ENCODE results near the gene GNG8. TPM values are rescaled to one million over a fixed set of nuclear protein-coding genes. Genes with fewer than 3 reads are reported as not detected.

Gene GNG8
- total and polyA plus RNA-seq, 9 of the 15 experiments (the other 6 are each of a cell fraction or from before 2014, with no cell fraction given) = 1.3 TPM; not detected in 8

DNA sequence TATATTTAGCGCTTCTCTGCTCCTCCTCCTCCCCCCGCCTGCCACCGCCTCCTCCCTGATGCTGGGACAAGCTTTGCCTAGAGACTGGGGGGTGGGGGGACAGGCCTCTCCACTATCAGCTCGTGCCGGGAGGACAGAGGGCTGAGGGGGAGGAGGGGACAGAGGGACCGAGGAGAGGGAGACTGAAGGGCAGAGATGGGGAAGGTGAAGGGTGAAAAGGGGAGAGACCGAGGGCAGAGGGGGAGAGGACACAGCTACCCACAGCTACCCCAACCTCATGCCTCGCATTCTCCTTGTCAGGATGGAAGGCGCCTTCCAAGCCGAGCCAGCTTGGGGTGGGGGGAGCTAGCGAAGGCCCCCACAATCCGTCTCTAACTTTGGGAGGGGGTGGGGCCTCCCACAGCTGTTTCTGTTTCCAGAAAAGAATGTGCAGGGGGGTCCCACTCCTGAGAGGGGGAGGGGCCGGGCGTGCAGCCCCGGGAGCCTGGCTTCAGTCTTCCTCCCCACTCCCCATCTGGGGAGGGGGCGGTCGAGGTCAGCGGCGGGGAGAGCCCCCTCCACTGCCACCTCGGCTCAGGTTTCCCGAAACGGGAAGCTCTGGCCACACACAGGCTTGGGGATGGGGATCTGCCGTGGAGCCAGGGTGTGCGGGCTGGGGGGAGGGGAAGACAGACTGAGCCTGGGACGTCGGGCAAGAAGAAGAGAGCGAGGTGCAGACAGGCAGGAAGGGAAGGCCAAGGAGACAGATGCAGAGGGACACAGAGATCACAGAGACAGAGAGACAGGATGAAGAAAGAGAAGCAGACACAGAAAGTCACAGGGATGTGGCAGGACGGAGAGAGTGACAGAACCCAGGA is 23.4 kb upstream of the GNG8 start:
- peak; percentile 84 for FAIRE-seq
- peak overlapping the region; percentile 80 for H3K4me2 ChIP-seq (ENCODE audit: insufficient read depth, low read length)
- in situ Hi-C loops (cut with MboI) = loop anchor here (5.0 kb wide), 1 partner anchor 47 kb away; no protein-coding TSS in a partner anchor
- H4K20me1 ChIP-seq (replicated peaks; ENCODE audit: control insufficient read depth, insufficient read depth, low read length) = no peaks in the 10 kb centered on the region
- 2% methylated on average over 15 of the region's 28 CpGs for WGBS (ENCODE audit: insufficient coverage, low coverage, missing lambda C conversion rate)
- H3K9me3 ChIP-seq (replicated peaks; ENCODE audit: control insufficient read depth, insufficient read depth, low read depth, low read length) = no peaks in the 10 kb centered on the region
- intact Hi-C loops (cut with micrococcal nuclease) = no loop called here
- peaks cover 27 to 30% of the 10 kb centered on the region in 2 experiments for H3K4me1 ChIP-seq (replicated peaks in 1 of 2; ENCODE audit: control insufficient read depth in 2 of 2, insufficient read depth in 2 of 2, low read length in 2 of 2)
- H3K4me3 ChIP-seq = peak overlapping the region; percentile 54
- peak overlapping the region; percentile 75 for H2AFZ ChIP-seq (ENCODE audit: low read depth, low read length)
- DNase-seq (ENCODE audit: extremely low read depth in 1 of 4, low spot score in 3 of 4) = peak; percentile 88 to 92 (median 91)
- H3K9ac ChIP-seq (ENCODE audit: insufficient read depth in 1 of 2, low read depth in 2 of 2, low read length in 2 of 2) = peak overlapping the region; percentile 32 to 83; a peak in 3 of 4 replicates
- no TSS peak for BruUV-seq (replicated peaks)
- no peaks in the 10 kb centered on the region for H3K9me1 ChIP-seq (ENCODE audit: control insufficient read depth, insufficient read depth, low read length)
- ATAC-seq = peak; percentile 42
- peak overlapping the region; percentile 54; the same call in 2 of the 3 replicates for H3K27ac ChIP-seq (ENCODE audit: extremely low read depth, low read depth, low read length)
- no peaks in the 10 kb centered on the region for H3K27me3 ChIP-seq (ENCODE audit: control insufficient read depth in 2 of 2, insufficient read depth in 2 of 2, low read length in 2 of 2)
- ChIA-PET POLR2A (interaction anchor here (0.9 kb wide), 1 partner anchor 297 kb away, joined by 3 read pairs; no protein-coding TSS in a partner anchor), CTCF (ENCODE audit: low intra/inter-chr PET ratio) (no interaction called here)
- H3K36me3 ChIP-seq (ENCODE audit: control insufficient read depth, insufficient read depth, low read length) = no peaks in the 10 kb centered on the region
- H3K79me2 ChIP-seq (ENCODE audit: control insufficient read depth, insufficient read depth, low read length) = no peaks in the 10 kb centered on the region
- peak; percentile 58 for TF ChIP-seq ARID1B (IDR thresholded peaks at IDR 0.05)
- TF ChIP-seq NCOR1 (IDR thresholded peaks at IDR 0.05) = peak; percentile 57; the same call in 1 of the 2 replicates
- peak in 1 of 2 experiments; percentile 22; a peak in 1 of 4 replicates for TF ChIP-seq ARNT (IDR thresholded peaks at IDR 0.05)
- peak in 1 of 2 experiments; percentile 53; a peak in 2 of 4 replicates for TF ChIP-seq HDAC1 (IDR thresholded peaks at IDR 0.05)
- TF ChIP-seq, protein P1, sequence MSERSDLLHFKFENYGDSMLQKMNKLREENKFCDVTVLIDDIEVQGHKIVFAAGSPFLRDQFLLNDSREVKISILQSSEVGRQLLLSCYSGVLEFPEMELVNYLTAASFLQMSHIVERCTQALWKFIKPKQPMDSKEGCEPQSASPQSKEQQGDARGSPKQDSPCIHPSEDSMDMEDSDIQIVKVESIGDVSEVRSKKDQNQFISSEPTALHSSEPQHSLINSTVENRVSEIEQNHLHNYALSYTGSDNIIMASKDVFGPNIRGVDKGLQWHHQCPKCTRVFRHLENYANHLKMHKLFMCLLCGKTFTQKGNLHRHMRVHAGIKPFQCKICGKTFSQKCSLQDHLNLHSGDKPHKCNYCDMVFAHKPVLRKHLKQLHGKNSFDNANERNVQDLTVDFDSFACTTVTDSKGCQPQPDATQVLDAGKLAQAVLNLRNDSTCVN (CRISPR knock-in tag; IDR thresholded peaks at IDR 0.05) = 0 out of 2 replicates have a peak, but pooled peaks have one; percentile 43
- TF ChIP-seq CBFA2T2 (conservative IDR thresholded peaks at IDR 0.05) = peak; percentile 55
- TF ChIP-seq TRIM24 (IDR thresholded peaks at IDR 0.05) = peak in 1 of 2 experiments; percentile 43; a peak in 1 of 4 replicates
- TF ChIP-seq ZFX (CRISPR knock-in tag; IDR thresholded peaks at IDR 0.05) = 0 out of 2 replicates have a peak, but pooled peaks have one; percentile 15
- TF ChIP-seq, protein P2, sequence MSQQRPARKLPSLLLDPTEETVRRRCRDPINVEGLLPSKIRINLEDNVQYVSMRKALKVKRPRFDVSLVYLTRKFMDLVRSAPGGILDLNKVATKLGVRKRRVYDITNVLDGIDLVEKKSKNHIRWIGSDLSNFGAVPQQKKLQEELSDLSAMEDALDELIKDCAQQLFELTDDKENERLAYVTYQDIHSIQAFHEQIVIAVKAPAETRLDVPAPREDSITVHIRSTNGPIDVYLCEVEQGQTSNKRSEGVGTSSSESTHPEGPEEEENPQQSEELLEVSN (IDR thresholded peaks at IDR 0.05; ENCODE audit: borderline replicate concordance in 1 of 2, extremely low read depth in 1 of 2, insufficient read depth in 1 of 2, insufficient read length in 1 of 2, low read depth in 1 of 2, low read length in 1 of 2, poor library complexity in 1 of 2, severe bottlenecking in 1 of 2) = peak in 1 of 2 experiments; percentile 53
- TF ChIP-seq ZBTB7A (IDR thresholded peaks at IDR 0.05; ENCODE audit: borderline replicate concordance, control insufficient read depth, low read depth, low read length) = peak; percentile 86
- 0 out of 2 replicates have a peak, but pooled peaks have one; percentile 27 for TF ChIP-seq SMAD4 (CRISPR knock-in tag; conservative IDR thresholded peaks at IDR 0.05)
- TF ChIP-seq CTBP1 (IDR thresholded peaks at IDR 0.05; ENCODE audit: borderline replicate concordance) = peak; percentile 3; the same call in 1 of the 2 replicates
- TF ChIP-seq, protein P3, sequence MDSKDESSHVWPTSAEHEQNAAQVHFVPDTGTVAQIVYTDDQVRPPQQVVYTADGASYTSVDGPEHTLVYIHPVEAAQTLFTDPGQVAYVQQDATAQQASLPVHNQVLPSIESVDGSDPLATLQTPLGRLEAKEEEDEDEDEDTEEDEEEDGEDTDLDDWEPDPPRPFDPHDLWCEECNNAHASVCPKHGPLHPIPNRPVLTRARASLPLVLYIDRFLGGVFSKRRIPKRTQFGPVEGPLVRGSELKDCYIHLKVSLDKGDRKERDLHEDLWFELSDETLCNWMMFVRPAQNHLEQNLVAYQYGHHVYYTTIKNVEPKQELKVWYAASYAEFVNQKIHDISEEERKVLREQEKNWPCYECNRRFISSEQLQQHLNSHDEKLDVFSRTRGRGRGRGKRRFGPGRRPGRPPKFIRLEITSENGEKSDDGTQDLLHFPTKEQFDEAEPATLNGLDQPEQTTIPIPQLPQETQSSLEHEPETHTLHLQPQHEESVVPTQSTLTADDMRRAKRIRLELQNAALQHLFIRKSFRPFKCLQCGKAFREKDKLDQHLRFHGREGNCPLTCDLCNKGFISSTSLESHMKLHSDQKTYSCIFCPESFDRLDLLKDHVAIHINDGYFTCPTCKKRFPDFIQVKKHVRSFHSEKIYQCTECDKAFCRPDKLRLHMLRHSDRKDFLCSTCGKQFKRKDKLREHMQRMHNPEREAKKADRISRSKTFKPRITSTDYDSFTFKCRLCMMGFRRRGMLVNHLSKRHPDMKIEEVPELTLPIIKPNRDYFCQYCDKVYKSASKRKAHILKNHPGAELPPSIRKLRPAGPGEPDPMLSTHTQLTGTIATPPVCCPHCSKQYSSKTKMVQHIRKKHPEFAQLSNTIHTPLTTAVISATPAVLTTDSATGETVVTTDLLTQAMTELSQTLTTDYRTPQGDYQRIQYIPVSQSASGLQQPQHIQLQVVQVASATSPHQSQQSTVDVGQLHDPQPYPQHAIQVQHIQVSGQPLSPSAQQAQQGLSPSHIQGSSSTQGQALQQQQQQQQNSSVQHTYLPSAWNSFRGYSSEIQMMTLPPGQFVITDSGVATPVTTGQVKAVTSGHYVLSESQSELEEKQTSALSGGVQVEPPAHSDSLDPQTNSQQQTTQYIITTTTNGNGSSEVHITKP (IDR thresholded peaks at IDR 0.05; ENCODE audit: partially characterized antibody) = peak; percentile 64
- no peak for TF ChIP-seq NFYB (IDR thresholded peaks at IDR 0.05; ENCODE audit: extremely low read depth, insufficient read length)

Data from K562 (cell line).